Measurements from ENCODE around the gene MYT1. TPM values are rescaled to one million over a fixed set of nuclear protein-coding genes. Genes with fewer than 3 reads are reported as not detected.

Gene MYT1
- total and polyA plus RNA-seq, 2 of the 8 experiments (the other 6 are each of a cell fraction or from before 2014, with no cell fraction given), result 0.63 to 2.0 TPM

DNA sequence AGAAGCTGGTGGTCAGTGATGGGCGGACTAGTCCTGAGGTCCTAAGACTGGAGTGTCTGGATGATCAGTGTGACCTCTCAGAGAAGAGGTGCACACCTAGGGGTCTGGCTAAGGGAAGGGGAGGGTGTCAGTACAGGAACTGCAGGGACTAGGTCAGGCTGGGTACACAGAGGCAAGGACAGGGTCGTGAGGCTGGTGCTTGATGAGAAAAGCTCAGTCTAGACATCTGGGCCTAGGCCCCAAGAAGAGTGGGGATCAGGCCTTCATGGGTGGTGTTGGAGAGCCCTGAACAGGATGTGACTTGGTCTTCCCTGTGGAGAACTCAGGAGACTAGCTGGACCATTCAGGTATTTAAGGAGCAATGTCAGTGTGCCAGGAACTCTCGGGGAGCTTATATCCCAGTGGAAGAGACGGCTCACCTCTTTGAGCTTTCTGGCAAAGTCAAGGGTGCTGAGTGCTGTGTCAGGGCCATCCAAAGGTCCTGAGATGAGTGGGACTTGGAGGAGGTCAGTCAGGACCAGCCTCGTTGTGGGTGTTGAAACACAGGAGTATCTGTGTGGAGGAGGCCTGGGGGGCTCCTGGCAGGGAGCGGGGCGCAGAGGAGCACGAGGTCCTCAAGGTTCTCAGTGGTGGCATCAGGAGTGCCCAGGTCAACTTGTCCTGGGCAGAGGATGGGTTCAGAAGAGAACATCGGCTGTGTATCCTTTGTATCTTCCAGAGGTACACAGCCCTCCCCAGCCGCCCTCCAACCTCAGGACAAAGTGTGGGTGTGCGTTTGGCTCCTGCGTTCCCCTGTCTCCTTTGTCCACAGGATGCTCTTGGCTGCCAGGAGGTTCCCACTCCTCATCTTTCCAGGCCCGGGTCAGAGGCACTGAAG, 13.3 kb upstream of the MYT1 start:
- H2AFZ ChIP-seq (ENCODE audit: low read length), result no peak overlapping the region
- DNase-seq (ENCODE audit: low read depth in 1 of 2, low spot score in 2 of 2), result peak in 1 of 2 experiments; percentile 30
- no peak overlapping the region for H2AK5ac ChIP-seq (ENCODE audit: low read depth, low read length)
- no peaks in the 10 kb centered on the region for H3K79me1 ChIP-seq (ENCODE audit: low read depth, low read length)
- peaks cover 0 to 19% (median 11%) of the 10 kb centered on the region in 4 experiments; a peak in 5 of 7 replicates for H3K4me1 ChIP-seq (replicated peaks in 1 of 4; ENCODE audit: control insufficient read depth in 3 of 4, insufficient read depth in 4 of 4, low read length in 3 of 4)
- ChIA-PET POLR2A (ENCODE audit: partially characterized antibody) (interaction anchor here (0.6 to 0.9 kb wide), 2 partner anchors 11 to 424 kb away, joined by 3 to 4 read pairs; no protein-coding TSS in a partner anchor), CTCF (ENCODE audit: partially characterized antibody) (interaction anchor here (0.9 to 2.0 kb wide), 7 partner anchors 9 to 71 kb away, joined by 3 to 4 read pairs (median 4); no protein-coding TSS in a partner anchor)
- peaks cover 7% of the 10 kb centered on the region; the same call in 1 of the 2 replicates for H3K23me2 ChIP-seq (ENCODE audit: low read depth, low read length)
- 0 out of 2 replicates have a peak overlapping the region, but pooled peaks have one; percentile 17 for H2BK12ac ChIP-seq (ENCODE audit: low read depth, low read length)
- H4K8ac ChIP-seq (ENCODE audit: extremely low read depth, insufficient read depth, low read length), result no peak overlapping the region; the same call in 1 of the 2 replicates
- H3K23ac ChIP-seq (ENCODE audit: insufficient read length), result no peak overlapping the region
- no peak overlapping the region for H3K4me2 ChIP-seq (ENCODE audit: insufficient read depth in 1 of 2, low read depth in 2 of 2, low read length in 2 of 2)
- no peaks in the 10 kb centered on the region; a peak in 1 of 8 replicates for H3K36me3 ChIP-seq (ENCODE audit: control insufficient read depth in 2 of 4, insufficient read depth in 4 of 4, low read length in 3 of 4)
- TF ChIP-seq SIX5 (IDR thresholded peaks at IDR 0.05; ENCODE audit: low read depth, low read length), result no peak
- TF ChIP-seq SP4 (IDR thresholded peaks at IDR 0.05; ENCODE audit: low read length), result no peak
- no peak for TF ChIP-seq CHD1 (IDR thresholded peaks at IDR 0.05; ENCODE audit: low read depth, low read length)
- TF ChIP-seq BRCA1 (IDR thresholded peaks at IDR 0.05; ENCODE audit: low read depth, low read length), result no peak
- TF ChIP-seq SIRT6 (IDR thresholded peaks at IDR 0.05; ENCODE audit: low read length), result no peak
- TF ChIP-seq SIN3A (conservative IDR thresholded peaks at IDR 0.05 in 1 of 2, IDR thresholded peaks at IDR 0.05 in 1 of 2; ENCODE audit: low read depth in 1 of 2, low read length in 2 of 2), result no peak
- TF ChIP-seq POLR2AphosphoS5 (IDR thresholded peaks at IDR 0.05; ENCODE audit: low read depth, low read length), result no peak
- no peak for TF ChIP-seq RBBP5 (IDR thresholded peaks at IDR 0.05; ENCODE audit: borderline replicate concordance, low read depth, low read length)
- TF ChIP-seq MAFK (IDR thresholded peaks at IDR 0.05; ENCODE audit: low read depth, low read length), result no peak
- H3K9ac ChIP-seq (replicated peaks in 1 of 4; ENCODE audit: extremely low read depth in 1 of 4, low read depth in 3 of 4, low read length in 3 of 4), result no peak overlapping the region
- H2BK15ac ChIP-seq (ENCODE audit: low read length), result 0 out of 2 replicates have a peak overlapping the region, but pooled peaks have one; percentile 40
- 85% methylated on average over 13 of the region's 13 CpGs; no CpG with 5 or more reads in 1 of the 2 experiments for WGBS, 2 experiments (ENCODE audit: extremely low coverage in 1 of 2, insufficient coverage in 1 of 2, insufficient read length in 1 of 2, insufficient replicate concordance in 2 of 2, low coverage in 1 of 2, low lambda C conversion rate in 2 of 2, missing lambda C conversion rate in 1 of 2)
- no peak overlapping the region for H3K27ac ChIP-seq (ENCODE audit: low read depth, low read length)
- no peak overlapping the region for H3K14ac ChIP-seq (ENCODE audit: insufficient read length)
- H3K79me2 ChIP-seq (ENCODE audit: control insufficient read depth in 1 of 2, insufficient read depth in 2 of 2, low read length in 2 of 2), result no peaks in the 10 kb centered on the region
- H3K9me3 ChIP-seq (ENCODE audit: insufficient read depth in 2 of 2, low read depth in 1 of 2, low read length in 1 of 2), result peaks cover under 1 to 4% of the 10 kb centered on the region in 2 experiments; a peak in 2 of 4 replicates
- H3K4me3 ChIP-seq (ENCODE audit: extremely low read depth in 1 of 4, insufficient read depth in 2 of 4, low read depth in 3 of 4, low read length in 4 of 4), result no peak overlapping the region
- H2BK120ac ChIP-seq (replicated peaks; ENCODE audit: low read depth, low read length), result no peak overlapping the region
- H4K20me1 ChIP-seq (replicated peaks in 1 of 2; ENCODE audit: control insufficient read depth in 1 of 2, insufficient read depth in 2 of 2, low read length in 2 of 2), result peaks cover 0 to 8% of the 10 kb centered on the region in 2 experiments
- H3K18ac ChIP-seq (ENCODE audit: extremely low read depth, low read length), result no peak overlapping the region
- H3K4ac ChIP-seq (replicated peaks; ENCODE audit: insufficient read length, low read depth, low read length), result no peak overlapping the region
- FAIRE-seq, result no peak
- no peak overlapping the region for H4K5ac ChIP-seq (ENCODE audit: insufficient read length, low read depth, low read length)
- peak overlapping the region; percentile 34; the same call in 1 of the 2 replicates for H2BK20ac ChIP-seq (ENCODE audit: low read length)
- no peaks in the 10 kb centered on the region for H3K27me3 ChIP-seq (replicated peaks in 1 of 4; ENCODE audit: control insufficient read depth in 3 of 4, extremely low read depth in 1 of 4, insufficient read depth in 3 of 4, low read length in 3 of 4)
- no peak overlapping the region for H2BK5ac ChIP-seq (ENCODE audit: low read depth, low read length)
- H4K91ac ChIP-seq (replicated peaks; ENCODE audit: insufficient read length, low read length), result peak overlapping the region; percentile 52
- H3K56ac ChIP-seq (replicated peaks; ENCODE audit: insufficient read length, low read depth, low read length), result no peak overlapping the region

Measured in H1 (cell line).